Thyroid gland (tissue), 4 donors: ENCODE measurements around the gene MARCHF9. TPM values are rescaled to one million over a fixed set of nuclear protein-coding genes. Genes with fewer than 3 reads are reported as not detected.

Source experiments
- DNase-seq, 2 donors: peaks; one replicate each; pipeline ENCODE4 v3.0.0-alpha.2; 2019
- H3K27ac ChIP-seq, 3 donors: fragments of 200-600 bp; sonication (generic); 1 replicate in 2 of 3; 2 replicates in 1 of 3; pipeline ENCODE4 v1.5.1; 2016 to 2019; ENCODE audit warnings: mild to moderate bottlenecking in 1 of 3, moderate library complexity in 1 of 3
- H3K27me3 ChIP-seq: fragments of 200-600 bp; sonication (generic); one replicate; pipeline ENCODE4 v1.5.1; 2019
- H3K36me3 ChIP-seq, 2 donors: fragments of 200-600 bp; sonication (generic); one replicate each; pipeline ENCODE4 v1.5.1; 2016 to 2019
- H3K4me1 ChIP-seq, 2 donors: fragments of 200-600 bp; sonication (generic); one replicate each; pipeline ENCODE4 v1.5.1; 2017 to 2019
- H3K4me3 ChIP-seq, 3 donors: fragments of 200-600 bp; sonication (generic); replicated peaks in 1 of 3; 1 replicate in 2 of 3; 2 replicates in 1 of 3; pipeline ENCODE4 v1.5.1; 2016; ENCODE audit warnings: mild to moderate bottlenecking in 1 of 3
- H3K9me3 ChIP-seq: fragments of 200-600 bp; sonication (generic); one replicate; pipeline ENCODE4 v1.5.1; 2017
- CTCF ChIP-seq, 6 experiments: fragments of 200-600 bp in 3 of 6; fragments of 450-650 bp in 3 of 6; sonication (generic) in 3 of 6; IDR thresholded peaks; one replicate each; pipeline ENCODE4 v1.5.1; 2016 to 2019; ENCODE audit warnings: antibody characterized with exemption in 6 of 6, mild to moderate bottlenecking in 2 of 6, inconsistent platforms in 1 of 6, moderate library complexity in 1 of 6
- POLR2A ChIP-seq, 2 donors: fragments of 450-650 bp; IDR thresholded peaks; one replicate each; pipeline ENCODE4 v1.6.1; 2017; ENCODE audit warnings: antibody characterized with exemption in 2 of 2, mild to moderate bottlenecking in 2 of 2, moderate library complexity in 1 of 2
- WGBS, 2 donors: methylation state at CpG; one replicate each; pipeline ENCODE4 v1.1.5; 2017; 5-methylcytosine and 5-hydroxymethylcytosine counted together
- intact Hi-C: fragments of 100-400 bp; cut with DNase I; formaldehyde crosslinking; loops from one replicate; pipeline ENCODE4 v1.15.1; 2023
- total RNA-seq, 4 donors: library from RNA; depleted of rRNA; stranded (reverse); fragments of >200 nt; gene quantifications; one replicate each; pipeline ENCODE4 v1.2.3, GENCODE V29; 2016

Gene MARCHF9
- total RNA-seq, 4 donors from 2014 or later = 17.5 to 25.1 (median 21.4) TPM

- no peak overlapping the region for H3K4me3 ChIP-seq
- no peak for DNase-seq
- H3K4me1 ChIP-seq = peaks cover 6 to 27% of the 10 kb centered on the region in 2 donors
- H3K9me3 ChIP-seq = no peaks in the 10 kb centered on the region
- no peak overlapping the region for H3K27ac ChIP-seq
- no peaks in the 10 kb centered on the region for H3K36me3 ChIP-seq
- peaks cover 27% of the 10 kb centered on the region for H3K27me3 ChIP-seq
- 75 to 81% methylated on average over 10 to 11 of the region's 11 CpGs for WGBS, 2 donors
- intact Hi-C loops = no loop called here
- TF ChIP-seq CTCF (IDR thresholded peaks at IDR 0.05) (no peak), POLR2A (IDR thresholded peaks at IDR 0.05) (no peak)
These were observed 21.9 kb upstream of the MARCHF9 start for GRCh38 chr12:57732726-57733593.

DNA sequence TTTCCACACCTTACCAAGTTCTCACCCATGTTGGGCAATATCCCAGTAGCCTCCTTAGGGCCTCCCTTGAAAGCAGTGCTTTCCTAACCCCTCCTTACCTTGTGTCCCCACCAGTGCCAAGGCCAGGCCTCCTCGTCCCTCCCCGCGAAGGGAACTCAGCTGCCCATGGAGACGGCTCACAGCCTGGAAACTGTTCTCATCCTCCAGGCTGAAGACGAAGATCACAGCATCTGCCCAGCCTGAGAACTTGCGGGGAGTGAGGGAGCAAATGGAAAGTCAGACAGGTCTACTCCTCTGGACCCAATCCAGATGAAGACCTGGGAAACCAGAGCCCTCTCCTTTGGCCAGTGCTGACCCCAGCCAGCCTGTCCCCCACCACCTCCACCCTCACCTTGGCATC lies 21.0 kb upstream of the MARCHF9 start:
- WGBS, 2 donors = 70 to 80% methylated on average over 6 of the region's 6 CpGs
- Histone ChIP-seq H3K27ac (no peak overlapping the region), H3K36me3 (no peaks in the 10 kb centered on the region), H3K27me3 (peaks cover 33% of the 10 kb centered on the region), H3K4me1 (peaks cover 11 to 36% of the 10 kb centered on the region in 2 donors), H3K9me3 (no peaks in the 10 kb centered on the region), H3K4me3 (no peak overlapping the region)
- TF ChIP-seq CTCF (IDR thresholded peaks at IDR 0.05) (no peak), POLR2A (IDR thresholded peaks at IDR 0.05) (no peak)
- DNase-seq = no peak
- intact Hi-C loops = no loop called here

GRCh38 chr12:57734591-57734990 lies 20.3 kb upstream of the MARCHF9 start:
- 71 to 78% methylated on average over 4 of the region's 4 CpGs for WGBS, 2 donors
- intact Hi-C loops = no loop called here
- TF ChIP-seq POLR2A (IDR thresholded peaks at IDR 0.05) (no peak), CTCF (IDR thresholded peaks at IDR 0.05) (no peak)
- peaks cover 40% of the 10 kb centered on the region for H3K27me3 ChIP-seq
- no peak for DNase-seq
- H3K4me1 ChIP-seq = peaks cover 11 to 36% of the 10 kb centered on the region in 2 donors
- no peaks in the 10 kb centered on the region for H3K9me3 ChIP-seq
- no peak overlapping the region for H3K4me3 ChIP-seq
- no peak overlapping the region for H3K27ac ChIP-seq
- H3K36me3 ChIP-seq = no peaks in the 10 kb centered on the region

DNA sequence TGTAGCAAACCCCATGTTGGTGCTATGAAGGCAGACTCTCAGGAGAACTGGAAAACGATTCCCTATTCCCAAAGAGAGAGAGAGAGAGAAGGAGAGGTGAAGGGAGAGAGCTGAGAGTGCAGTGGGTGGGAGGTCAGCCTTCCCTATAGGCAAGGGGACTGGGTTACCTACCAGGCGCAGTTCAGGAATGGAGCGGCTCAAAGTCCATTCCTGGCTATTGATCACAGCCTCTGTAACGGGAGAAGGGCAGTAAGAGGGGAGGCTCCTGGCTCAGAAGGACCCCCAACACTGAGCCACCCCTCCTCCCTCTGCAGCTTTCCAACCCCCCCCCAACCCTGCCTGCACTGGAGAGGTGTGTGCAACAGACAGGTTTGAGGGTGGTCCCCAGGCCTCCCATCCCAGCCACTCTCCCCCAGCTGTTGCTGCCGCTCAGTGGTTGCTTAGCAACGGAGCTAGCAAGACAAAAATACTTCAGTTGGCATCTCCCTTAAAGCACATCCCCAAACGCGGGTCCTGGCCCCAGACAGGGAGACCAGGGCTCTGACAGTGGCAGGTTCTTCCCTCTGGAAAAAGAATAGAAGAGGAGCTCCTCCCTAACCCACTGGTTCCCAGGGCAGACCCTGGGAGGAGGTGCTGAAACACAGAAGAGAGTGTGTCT lies 19.6 kb upstream of the MARCHF9 start:
- Histone ChIP-seq H3K4me3 (no peak overlapping the region), H3K27ac (no peak overlapping the region), H3K27me3 (peaks cover 40% of the 10 kb centered on the region), H3K9me3 (no peaks in the 10 kb centered on the region), H3K36me3 (no peaks in the 10 kb centered on the region), H3K4me1 (peaks cover 11 to 36% of the 10 kb centered on the region in 2 donors)
- DNase-seq = no peak
- intact Hi-C loops = no loop called here
- WGBS, 2 donors = 10 to 42% methylated on average over 4 to 8 of the region's 8 CpGs
- TF ChIP-seq CTCF (IDR thresholded peaks at IDR 0.05) = no peak
- TF ChIP-seq POLR2A (IDR thresholded peaks at IDR 0.05) = no peak
